ENCODE measurements around the gene ATP7B.

DNA sequence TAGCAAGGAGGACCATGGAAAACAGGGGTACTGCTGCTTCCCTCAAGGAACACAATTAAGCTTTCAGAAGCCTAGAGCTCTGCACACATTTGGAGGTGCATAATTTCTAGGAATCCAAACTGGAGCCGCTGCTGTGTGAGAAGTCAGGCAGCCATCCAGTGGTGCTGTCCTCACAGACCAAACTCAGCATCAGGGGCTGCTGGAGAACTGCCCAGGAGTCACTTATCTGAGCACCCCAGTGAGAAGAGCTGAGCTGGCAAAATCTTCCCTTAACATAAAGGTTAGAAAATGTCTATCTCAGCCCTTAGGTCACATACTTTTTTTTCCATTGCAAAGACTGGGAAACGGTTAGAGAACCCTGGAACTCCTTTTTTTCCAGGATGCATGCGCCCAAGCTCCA is 72.8 kb downstream of the ATP7B start:
- TF ChIP-seq POLR2AphosphoS5 (IDR thresholded peaks at IDR 0.05) (no peak), EP300 (IDR thresholded peaks at IDR 0.05) (no peak)
- TF ChIP-seq, protein P1, sequence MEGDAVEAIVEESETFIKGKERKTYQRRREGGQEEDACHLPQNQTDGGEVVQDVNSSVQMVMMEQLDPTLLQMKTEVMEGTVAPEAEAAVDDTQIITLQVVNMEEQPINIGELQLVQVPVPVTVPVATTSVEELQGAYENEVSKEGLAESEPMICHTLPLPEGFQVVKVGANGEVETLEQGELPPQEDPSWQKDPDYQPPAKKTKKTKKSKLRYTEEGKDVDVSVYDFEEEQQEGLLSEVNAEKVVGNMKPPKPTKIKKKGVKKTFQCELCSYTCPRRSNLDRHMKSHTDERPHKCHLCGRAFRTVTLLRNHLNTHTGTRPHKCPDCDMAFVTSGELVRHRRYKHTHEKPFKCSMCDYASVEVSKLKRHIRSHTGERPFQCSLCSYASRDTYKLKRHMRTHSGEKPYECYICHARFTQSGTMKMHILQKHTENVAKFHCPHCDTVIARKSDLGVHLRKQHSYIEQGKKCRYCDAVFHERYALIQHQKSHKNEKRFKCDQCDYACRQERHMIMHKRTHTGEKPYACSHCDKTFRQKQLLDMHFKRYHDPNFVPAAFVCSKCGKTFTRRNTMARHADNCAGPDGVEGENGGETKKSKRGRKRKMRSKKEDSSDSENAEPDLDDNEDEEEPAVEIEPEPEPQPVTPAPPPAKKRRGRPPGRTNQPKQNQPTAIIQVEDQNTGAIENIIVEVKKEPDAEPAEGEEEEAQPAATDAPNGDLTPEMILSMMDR (IDR thresholded peaks at IDR 0.05): no peak

Measured in gastroesophageal sphincter (tissue), 3 donors.